ENCODE measurements around the gene RASAL3. TPM values are rescaled to one million over a fixed set of nuclear protein-coding genes. Genes with fewer than 3 reads are reported as not detected.
"Not testable (repeated sequence)": the region's sequence is repeated elsewhere in the genome, so short reads cannot be mapped to it uniquely, and the experiment has no call there.

The RASAL3 gene
- total and polyA plus RNA-seq, 5 donors: 0.66 to 2.5 (median 0.97) TPM

- H3K4me3 ChIP-seq (ENCODE audit: low read length): no peak overlapping the region
Measured at GRCh38 chr19:15412832-15413231, 51.5 kb downstream of the RASAL3 start.

GRCh38 chr19:15411351-15411750, 53.0 kb downstream of the RASAL3 start:
- H3K27me3 ChIP-seq (ENCODE audit: control insufficient read depth, insufficient read depth); H3K27ac ChIP-seq (ENCODE audit: low read length); DNase-seq; intact Hi-C loops (cut with DNase I); ATAC-seq; H3K4me3 ChIP-seq (ENCODE audit: low read length); H3K9me3 ChIP-seq (ENCODE audit: control insufficient read depth, low read length): not testable (repeated sequence)
- 78% methylated on average over 2 of the region's 2 CpGs for WGBS
- peaks cover 13% of the 10 kb centered on the region for H3K4me1 ChIP-seq (ENCODE audit: control insufficient read depth, insufficient read depth, low read length)

More at GRCh38 chr19:15412832-15413231, 51.5 kb downstream of the RASAL3 start:
- DNase-seq (no peak), ATAC-seq (no peak)
- no peaks in the 10 kb centered on the region for H3K9me3 ChIP-seq (ENCODE audit: control insufficient read depth, low read length)
- peak overlapping the region; percentile 31 for H3K27ac ChIP-seq (ENCODE audit: low read length)
- intact Hi-C loops (cut with DNase I): no loop called here
- H3K27me3 ChIP-seq (ENCODE audit: control insufficient read depth, insufficient read depth): no peaks in the 10 kb centered on the region
- H3K4me1 ChIP-seq (ENCODE audit: control insufficient read depth, insufficient read depth, low read length): peaks cover 18% of the 10 kb centered on the region
- WGBS: 69% methylated on average over 4 of the region's 4 CpGs

- intact Hi-C loops (cut with DNase I): no loop called here
- no peaks in the 10 kb centered on the region for H3K27me3 ChIP-seq (ENCODE audit: control insufficient read depth, insufficient read depth)
- H3K4me3 ChIP-seq (ENCODE audit: low read length): no peak overlapping the region
- H3K9me3 ChIP-seq (ENCODE audit: control insufficient read depth, low read length): no peaks in the 10 kb centered on the region
- ATAC-seq: no peak
- WGBS: 26% methylated on average over 3 of the region's 3 CpGs
- no peak for DNase-seq
- H3K27ac ChIP-seq (ENCODE audit: low read length): peak overlapping the region; percentile 85
- peaks cover 14% of the 10 kb centered on the region for H3K4me1 ChIP-seq (ENCODE audit: control insufficient read depth, insufficient read depth, low read length)
Measured at GRCh38 chr19:15404780-15405211, 59.5 kb downstream of the RASAL3 start.

GRCh38 chr19:15404097-15404779, 60.1 kb downstream of the RASAL3 start:
- WGBS: 42% methylated on average over 7 of the region's 7 CpGs
- Histone ChIP-seq H3K4me3 (ENCODE audit: low read length) (no peak overlapping the region), H3K27me3 (ENCODE audit: control insufficient read depth, insufficient read depth) (no peaks in the 10 kb centered on the region), H3K9me3 (ENCODE audit: control insufficient read depth, low read length) (no peaks in the 10 kb centered on the region), H3K27ac (ENCODE audit: low read length) (peak overlapping the region; percentile 85), H3K4me1 (ENCODE audit: control insufficient read depth, insufficient read depth, low read length) (peaks cover 12% of the 10 kb centered on the region)
- ATAC-seq (peak; percentile 60 to 72), DNase-seq (peak in 2 of 3 donors; percentile 68 to 79)
- intact Hi-C loops (cut with DNase I): no loop called here

- Histone ChIP-seq H3K9me3 (ENCODE audit: control insufficient read depth, low read length) (no peaks in the 10 kb centered on the region), H3K27ac (ENCODE audit: low read length) (peak overlapping the region; percentile 75), H3K4me1 (ENCODE audit: control insufficient read depth, insufficient read depth, low read length) (peaks cover 12% of the 10 kb centered on the region), H3K4me3 (ENCODE audit: low read length) (no peak overlapping the region), H3K27me3 (ENCODE audit: control insufficient read depth, insufficient read depth) (no peaks in the 10 kb centered on the region)
- ATAC-seq (no peak), DNase-seq (no peak)
- WGBS: 78% methylated on average over 10 of the region's 10 CpGs
- intact Hi-C loops (cut with DNase I): no loop called here
Measured at GRCh38 chr19:15403151-15403531, 61.2 kb downstream of the RASAL3 start.

GRCh38 chr19:15402411-15403150, 61.8 kb downstream of the RASAL3 start:
- Histone ChIP-seq H3K27me3 (ENCODE audit: control insufficient read depth, insufficient read depth) (no peaks in the 10 kb centered on the region), H3K27ac (ENCODE audit: low read length) (peak overlapping the region; percentile 75), H3K4me1 (ENCODE audit: control insufficient read depth, insufficient read depth, low read length) (peaks cover 12% of the 10 kb centered on the region), H3K9me3 (ENCODE audit: control insufficient read depth, low read length) (no peaks in the 10 kb centered on the region), H3K4me3 (ENCODE audit: low read length) (no peak overlapping the region)
- intact Hi-C loops (cut with DNase I): no loop called here
- peak; percentile 47 to 72 for ATAC-seq
- peak in 2 of 3 donors; percentile 67 to 81 for DNase-seq
- 70% methylated on average over 15 of the region's 15 CpGs for WGBS

Small RNA genes lying within 50 kb of the gene (microRNA-seq; reads per million reads assigned to microRNA genes)
- 0 reads per million in 2 donors for gene MIR1470

Other genes with a start within 250 kb of the RASAL3 start
- gene EPHX3, start 232.1 kb downstream of the RASAL3 start, total RNA-seq: under 1 TPM in 2 of 4 donors, not detected in 2; 0.11 to 0.17 TPM
- gene EPHX3, start 232.1 kb downstream of the RASAL3 start, polyA plus RNA-seq: 0.09 TPM
- gene BRD4, start 132.0 kb downstream of the RASAL3 start, total RNA-seq: 10 to 100 TPM; 51.1 to 62.8 (median 59.2) TPM
- 29.6 TPM for gene BRD4, start 132.0 kb downstream of the RASAL3 start, polyA plus RNA-seq
- 10 to 100 TPM; 17.1 to 24.9 (median 21.4) TPM for gene AKAP8, start 84.8 kb downstream of the RASAL3 start, total RNA-seq
- 9.3 TPM for gene AKAP8, start 84.8 kb downstream of the RASAL3 start, polyA plus RNA-seq
- gene AKAP8L, start 45.6 kb downstream of the RASAL3 start, total RNA-seq: 100 to 1,000 TPM in 1 of 4 donors, 10 to 100 TPM in 3; 64.4 to 106 (median 86.1) TPM
- 66.5 TPM for gene AKAP8L, start 45.6 kb downstream of the RASAL3 start, polyA plus RNA-seq
- 10 to 100 TPM; 28.9 to 36.5 (median 33.3) TPM for gene WIZ, start 14.6 kb downstream of the RASAL3 start, total RNA-seq
- 28.0 TPM for gene WIZ, start 14.6 kb downstream of the RASAL3 start, polyA plus RNA-seq
- gene PGLYRP2, start 15.0 kb upstream of the RASAL3 start, total RNA-seq: not detected
- gene PGLYRP2, start 15.0 kb upstream of the RASAL3 start, polyA plus RNA-seq: not detected
- gene CYP4F22, start 44.0 kb upstream of the RASAL3 start, total RNA-seq: not detected
- not detected for gene CYP4F22, start 44.0 kb upstream of the RASAL3 start, polyA plus RNA-seq
- not detected for gene CYP4F8, start 150.7 kb upstream of the RASAL3 start, total RNA-seq
- gene CYP4F8, start 150.7 kb upstream of the RASAL3 start, polyA plus RNA-seq: not detected
- under 1 TPM in 3 of 4 donors, not detected in 1; 0.11 to 0.25 (median 0.18) TPM for gene CYP4F3, start 176.4 kb upstream of the RASAL3 start, total RNA-seq
- 0.02 TPM for gene CYP4F3, start 176.4 kb upstream of the RASAL3 start, polyA plus RNA-seq
- 1 to 10 TPM; 4.5 to 8.3 (median 7.8) TPM for gene CYP4F12, start 208.5 kb upstream of the RASAL3 start, total RNA-seq
- gene CYP4F12, start 208.5 kb upstream of the RASAL3 start, polyA plus RNA-seq: 6.3 TPM

All from right cardiac atrium (tissue), 5 donors.